Psoas muscle (tissue), 8 donors: Measurements from ENCODE around the gene KBTBD3. TPM values are rescaled to one million over a fixed set of nuclear protein-coding genes. Genes with fewer than 3 reads are reported as not detected.
"Not testable (repeated sequence)": the region's sequence is repeated elsewhere in the genome, so short reads cannot be mapped to it uniquely, and the experiment has no call there.

Experiments
- ATAC-seq, 4 donors: fragments of 200-7000 bp; cut with Tn5 transposase; one replicate each; pipeline ENCODE4 v1.9.1; 2020; ENCODE audit warnings: moderate library complexity in 3 of 4, mild to moderate bottlenecking in 2 of 4
- DNase-seq, 2 donors: peaks; one replicate each; pipeline ENCODE4 v3.0.0-alpha.2; 2020
- H3K27ac ChIP-seq: fragments of 200-600 bp; one replicate; pipeline ENCODE4 v1.8.0; 2022
- H3K27me3 ChIP-seq, 3 donors: fragments of 200-600 bp in 1 of 3; one replicate each; pipeline versions ENCODE4 v1.6.1 to v1.8.0; 2013 to 2022; ENCODE audit warnings: low read length in 2 of 3, mild to moderate bottlenecking in 2 of 3, moderate library complexity in 1 of 3; ENCODE audit not compliant: insufficient read depth in 3 of 3
- H3K36me3 ChIP-seq, 2 donors: fragments of 200-600 bp in 1 of 2; one replicate each; pipeline versions ENCODE4 v1.6.1 to v1.8.0; 2013 to 2022; ENCODE audit warnings: low read depth in 1 of 2, mild to moderate bottlenecking in 1 of 2, moderate library complexity in 1 of 2; ENCODE audit not compliant: insufficient read depth in 1 of 2
- H3K4me1 ChIP-seq: fragments of 200-600 bp; one replicate; pipeline ENCODE4 v1.8.0; 2022
- H3K4me3 ChIP-seq: fragments of 200-600 bp; one replicate; pipeline ENCODE4 v1.8.0; 2022; ENCODE audit warnings: mild to moderate bottlenecking
- H3K9me3 ChIP-seq: fragments of 200-600 bp; one replicate; pipeline ENCODE4 v1.8.0; 2022
- WGBS, 3 donors: extraction: QIAGEN DNeasy Blood & Tissue Kit; methylation state at CpG; one replicate each; pipeline versions ENCODE4 v1.1.6 to v1.1.7; 2013; 5-methylcytosine and 5-hydroxymethylcytosine counted together
- intact Hi-C, 2 donors: fragments of 100-400 bp; cut with DNase I; formaldehyde crosslinking; loops; one replicate each; pipeline versions ENCODE4 v1.11.0 to v1.14.2; 2022
- polyA plus RNA-seq, 3 donors: library from polyadenylated mRNA; stranded (reverse); fragments of 200-250 nt; gene quantifications; one replicate each; pipeline ENCODE4 v1.2.3, GENCODE V29; 2013
- total RNA-seq, 4 donors: library from RNA; stranded (reverse); fragmentation: NEBNext Ultra II Directional in 2 of 4; extraction: Animal tissue kit (Norgen Biotek cat#: 25700) in 2 of 4; gene quantifications; one replicate each; pipeline versions ENCODE4 v1.2.1 to v1.2.4, GENCODE V29; 2021 to 2023
- TF ChIP-seq, protein P1 (sequence below): fragments of 200-600 bp; IDR thresholded peaks from one replicate; pipeline ENCODE4 v1.8.0; 2022; ENCODE audit warnings: antibody characterized with exemption
- donor health status: healthy with polysubstance abuse.
- donor health status: DM: no; HTN: no; CAD: no; lungs with moderate emphysema.
- donor health status: Bipolar disorder and iron deficiency.
- donor health status: healthy.
- donor health status: DM: yes; HTN: yes; CAD: no.
- donor health status: DM: no; HTN: no; CAD: no.
- donor health status: DM: no; HTN: no; CAD: no.
- donor health status: DM: yes; HTN: yes; CAD: no.

The KBTBD3 gene
- total and polyA plus RNA-seq, 7 donors, result 0.89 to 4.6 (median 3.2) TPM

DNA sequence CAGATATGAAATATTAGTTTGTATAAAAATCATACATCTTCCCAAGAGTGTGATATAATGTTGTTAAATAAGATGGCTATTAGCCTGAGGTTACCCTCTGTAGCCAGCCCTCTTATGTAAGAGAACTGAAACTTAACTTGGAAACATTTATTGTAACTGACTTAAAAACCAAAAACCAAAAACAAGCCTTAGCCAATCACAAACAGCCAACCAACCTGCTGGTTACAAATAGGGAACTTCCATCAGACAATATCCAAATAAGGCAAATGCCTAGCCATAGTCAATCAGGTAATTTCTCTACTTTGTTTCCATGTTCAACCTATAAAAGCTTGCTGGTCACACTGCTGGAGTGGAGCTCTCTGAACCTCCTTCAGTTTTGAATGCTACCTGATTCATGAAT, 14.1 kb downstream of the KBTBD3 start:
- Histone ChIP-seq H3K4me3 (no peak overlapping the region), H3K36me3 (peaks cover 0 to under 1% of the 10 kb centered on the region in 2 donors), H3K27ac (no peak overlapping the region), H3K9me3 (no peaks in the 10 kb centered on the region), H3K27me3 (no peaks in the 10 kb centered on the region), H3K4me1 (no peaks in the 10 kb centered on the region)
- ATAC-seq (no peak), DNase-seq (no peak)
- TF ChIP-seq, protein P1, sequence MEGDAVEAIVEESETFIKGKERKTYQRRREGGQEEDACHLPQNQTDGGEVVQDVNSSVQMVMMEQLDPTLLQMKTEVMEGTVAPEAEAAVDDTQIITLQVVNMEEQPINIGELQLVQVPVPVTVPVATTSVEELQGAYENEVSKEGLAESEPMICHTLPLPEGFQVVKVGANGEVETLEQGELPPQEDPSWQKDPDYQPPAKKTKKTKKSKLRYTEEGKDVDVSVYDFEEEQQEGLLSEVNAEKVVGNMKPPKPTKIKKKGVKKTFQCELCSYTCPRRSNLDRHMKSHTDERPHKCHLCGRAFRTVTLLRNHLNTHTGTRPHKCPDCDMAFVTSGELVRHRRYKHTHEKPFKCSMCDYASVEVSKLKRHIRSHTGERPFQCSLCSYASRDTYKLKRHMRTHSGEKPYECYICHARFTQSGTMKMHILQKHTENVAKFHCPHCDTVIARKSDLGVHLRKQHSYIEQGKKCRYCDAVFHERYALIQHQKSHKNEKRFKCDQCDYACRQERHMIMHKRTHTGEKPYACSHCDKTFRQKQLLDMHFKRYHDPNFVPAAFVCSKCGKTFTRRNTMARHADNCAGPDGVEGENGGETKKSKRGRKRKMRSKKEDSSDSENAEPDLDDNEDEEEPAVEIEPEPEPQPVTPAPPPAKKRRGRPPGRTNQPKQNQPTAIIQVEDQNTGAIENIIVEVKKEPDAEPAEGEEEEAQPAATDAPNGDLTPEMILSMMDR, result no peak
- intact Hi-C loops, result no loop called here

DNA sequence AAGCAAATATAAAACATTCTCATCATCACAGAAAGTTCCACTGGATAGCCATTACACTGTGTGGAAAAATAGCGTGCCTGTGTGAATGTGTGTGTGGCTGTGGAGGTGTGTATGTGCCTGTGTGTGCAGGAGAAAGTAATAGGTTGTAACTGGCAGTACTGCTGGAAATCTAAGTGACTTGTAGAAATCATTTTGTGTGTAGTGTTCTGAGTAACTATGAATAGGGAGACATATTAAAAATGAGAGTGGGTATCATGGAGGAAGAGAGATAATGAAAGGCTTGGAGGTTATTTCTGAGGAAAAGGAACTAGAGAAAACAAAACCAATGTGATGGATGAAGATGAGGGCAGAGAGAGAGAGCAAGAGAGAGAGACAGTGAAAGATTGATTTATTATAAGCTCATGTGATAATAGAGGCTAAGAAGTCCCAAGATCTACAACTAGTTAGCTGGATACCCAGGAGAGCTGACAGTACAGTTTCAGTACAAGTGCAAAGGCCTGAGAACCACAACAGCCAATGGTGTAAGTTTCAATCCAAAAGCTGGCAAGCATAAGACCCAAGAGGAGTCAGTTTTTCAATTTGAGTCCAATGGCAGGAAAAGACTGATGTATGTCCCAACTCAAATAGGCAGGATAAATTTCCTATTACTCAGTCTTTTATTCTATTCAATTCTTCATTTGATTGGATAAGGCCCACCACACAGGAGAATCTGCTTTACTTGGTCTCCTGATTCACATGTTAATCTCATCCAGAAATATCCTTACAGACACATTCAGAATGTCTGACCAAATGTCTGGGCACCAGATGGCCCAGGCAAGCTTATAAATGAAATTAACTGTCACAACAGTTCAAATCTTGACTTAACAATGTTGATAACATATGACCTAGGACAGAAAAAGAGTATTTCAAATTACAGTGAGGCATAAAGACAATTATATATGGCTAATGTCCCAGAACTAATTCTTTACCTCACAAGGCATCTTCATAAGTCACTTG, 14.9 kb downstream of the KBTBD3 start:
- Histone ChIP-seq H3K27ac (no peak overlapping the region), H3K27me3 (no peaks in the 10 kb centered on the region), H3K4me3 (no peak overlapping the region), H3K4me1 (no peaks in the 10 kb centered on the region), H3K36me3 (peaks cover 0 to 8% of the 10 kb centered on the region in 2 donors), H3K9me3 (no peaks in the 10 kb centered on the region)
- 95 to 98% (median 95%) methylated on average over 1 of the region's 1 CpG for WGBS, 3 donors
- TF ChIP-seq, protein P1, result no peak
- ATAC-seq, result no peak
- intact Hi-C loops, result no loop called here
- no peak for DNase-seq

DNA sequence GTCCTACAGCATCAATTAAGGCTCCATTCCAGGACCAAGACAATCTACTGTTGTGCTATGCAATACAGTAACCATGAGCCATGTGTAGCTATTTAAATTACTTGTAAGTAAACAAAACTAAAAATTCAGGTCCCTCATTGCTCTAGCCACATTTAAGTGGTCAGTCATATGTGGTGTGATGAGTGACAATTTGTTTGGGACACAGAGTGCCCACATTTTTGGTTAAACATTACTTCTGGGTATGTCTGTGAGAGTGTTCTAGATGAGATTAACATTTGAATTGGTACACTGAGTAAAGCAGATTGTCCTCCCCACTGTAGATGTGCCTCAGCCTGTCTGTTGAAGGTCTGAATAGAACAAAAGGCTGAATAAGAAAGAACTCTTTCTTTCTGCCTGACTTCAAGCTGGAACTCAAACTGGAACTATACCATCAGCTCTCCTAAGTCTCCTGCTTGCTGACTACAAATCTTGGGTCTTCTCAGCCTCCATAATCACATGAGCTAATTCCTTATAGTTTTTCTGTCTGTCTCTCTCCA, 15.8 kb downstream of the KBTBD3 start:
- Histone ChIP-seq H3K4me1 (no peaks in the 10 kb centered on the region), H3K27ac (no peak overlapping the region), H3K27me3 (no peaks in the 10 kb centered on the region), H3K36me3 (peaks cover 0 to 10% of the 10 kb centered on the region in 2 donors), H3K9me3 (no peaks in the 10 kb centered on the region), H3K4me3 (no peak overlapping the region)
- no peak for ATAC-seq
- TF ChIP-seq, protein P1, result no peak
- intact Hi-C loops, result no loop called here
- DNase-seq, result no peak

DNA sequence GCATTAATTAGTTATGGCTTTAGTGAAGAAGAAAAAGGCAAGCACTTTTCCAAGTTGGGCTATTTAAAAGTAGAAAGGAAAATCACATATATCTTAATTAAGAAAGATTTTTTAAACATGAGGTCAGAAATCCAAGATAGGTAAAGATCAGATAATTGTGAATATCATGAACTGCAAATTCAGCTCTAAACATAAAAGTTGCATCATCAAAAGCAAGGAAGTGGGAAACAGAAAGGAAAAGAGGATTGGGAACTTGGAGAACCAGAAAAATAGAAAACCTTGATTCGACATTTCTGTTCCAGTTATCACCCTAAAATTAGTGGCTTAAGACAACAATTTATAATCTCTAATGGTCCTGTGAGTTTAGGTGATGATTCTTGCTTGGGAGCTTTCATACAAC, 17.5 kb downstream of the KBTBD3 start:
- H3K27ac ChIP-seq, result no peak overlapping the region
- no peaks in the 10 kb centered on the region for H3K9me3 ChIP-seq
- intact Hi-C loops, result no loop called here
- H3K36me3 ChIP-seq, result peaks cover 0 to 19% of the 10 kb centered on the region in 2 donors
- no peaks in the 10 kb centered on the region for H3K27me3 ChIP-seq
- no peak for DNase-seq
- TF ChIP-seq, protein P1, result no peak
- no peak for ATAC-seq
- 92 to 97% (median 92%) methylated on average over 1 of the region's 1 CpG for WGBS, 3 donors
- H3K4me1 ChIP-seq, result no peaks in the 10 kb centered on the region
- no peak overlapping the region for H3K4me3 ChIP-seq

DNA sequence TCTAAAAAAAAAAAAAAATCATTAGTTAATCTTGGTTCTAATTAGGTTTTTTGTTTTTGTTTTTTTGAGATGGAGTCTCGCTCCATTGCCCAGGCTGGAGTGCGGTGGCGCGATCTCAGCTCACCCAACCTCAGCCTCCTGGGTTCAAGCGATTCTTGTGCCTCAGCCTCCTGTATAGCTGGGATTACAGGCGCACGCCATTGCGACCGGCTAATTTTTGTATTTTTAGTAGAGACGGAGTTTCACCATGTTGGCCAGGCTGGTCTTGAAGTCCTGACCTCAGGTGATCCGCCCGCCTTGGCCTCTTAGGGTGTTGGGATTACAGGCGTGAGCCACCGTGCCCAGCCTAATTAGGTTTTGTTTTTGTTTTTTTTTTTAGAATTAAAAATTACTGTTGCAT, 18.8 kb downstream of the KBTBD3 start:
- DNase-seq, H3K4me3 ChIP-seq, H3K27ac ChIP-seq, intact Hi-C loops, ATAC-seq, H3K4me1 ChIP-seq, H3K9me3 ChIP-seq, H3K27me3 ChIP-seq: not testable (repeated sequence)
- 91 to 98% (median 98%) methylated on average over 14 of the region's 14 CpGs for WGBS, 3 donors
- peaks cover 0 to 19% of the 10 kb centered on the region in 2 donors for H3K36me3 ChIP-seq
